Measurements from ENCODE around the gene CDYL2. TPM values are rescaled to one million over a fixed set of nuclear protein-coding genes. Genes with fewer than 3 reads are reported as not detected.

The CDYL2 gene
- total and polyA plus RNA-seq, 4 donors = 0.84 to 4.1 (median 2.3) TPM

GRCh38 chr16:80733407-80733806, 71.0 kb downstream of the CDYL2 start:
- Histone ChIP-seq H3K9ac (ENCODE audit: low read depth in 1 of 2, low read length in 2 of 2) (no peak overlapping the region), H3K4me3 (ENCODE audit: low read depth in 1 of 3, low read length in 3 of 3) (no peak overlapping the region), H3K36me3 (ENCODE audit: control insufficient read depth in 4 of 4, insufficient read depth in 3 of 4, low read depth in 1 of 4, low read length in 3 of 4) (no peaks in the 10 kb centered on the region), H3K27me3 (ENCODE audit: control insufficient read depth in 4 of 4, insufficient read depth in 4 of 4, low read length in 3 of 4) (no peaks in the 10 kb centered on the region), H3K4me1 (ENCODE audit: control insufficient read depth in 4 of 4, insufficient read depth in 4 of 4, low read length in 3 of 4) (peaks cover 0 to 6% (median 2%) of the 10 kb centered on the region in 4 donors), H3K9me3 (ENCODE audit: control insufficient read depth in 4 of 4, low read length in 3 of 4) (no peaks in the 10 kb centered on the region), H3K27ac (ENCODE audit: low read depth in 1 of 2, low read length in 2 of 2) (no peak overlapping the region)
- DNase-seq (ENCODE audit: low spot score) = no peak
- WGBS = 46% methylated on average over 2 of the region's 2 CpGs
- TF ChIP-seq JUND (IDR thresholded peaks at IDR 0.05) (no peak), RAD21 (IDR thresholded peaks at IDR 0.05) (no peak), NR2F2 (IDR thresholded peaks at IDR 0.05) (no peak), HNF4G (IDR thresholded peaks at IDR 0.05) (no peak), FOXA2 (IDR thresholded peaks at IDR 0.05) (no peak), FOXA1 (IDR thresholded peaks at IDR 0.05) (no peak), SP1 (IDR thresholded peaks at IDR 0.05) (no peak), EGR1 (IDR thresholded peaks at IDR 0.05; ENCODE audit: low read depth in 2 of 2) (no peak)
- TF ChIP-seq, protein P1, sequence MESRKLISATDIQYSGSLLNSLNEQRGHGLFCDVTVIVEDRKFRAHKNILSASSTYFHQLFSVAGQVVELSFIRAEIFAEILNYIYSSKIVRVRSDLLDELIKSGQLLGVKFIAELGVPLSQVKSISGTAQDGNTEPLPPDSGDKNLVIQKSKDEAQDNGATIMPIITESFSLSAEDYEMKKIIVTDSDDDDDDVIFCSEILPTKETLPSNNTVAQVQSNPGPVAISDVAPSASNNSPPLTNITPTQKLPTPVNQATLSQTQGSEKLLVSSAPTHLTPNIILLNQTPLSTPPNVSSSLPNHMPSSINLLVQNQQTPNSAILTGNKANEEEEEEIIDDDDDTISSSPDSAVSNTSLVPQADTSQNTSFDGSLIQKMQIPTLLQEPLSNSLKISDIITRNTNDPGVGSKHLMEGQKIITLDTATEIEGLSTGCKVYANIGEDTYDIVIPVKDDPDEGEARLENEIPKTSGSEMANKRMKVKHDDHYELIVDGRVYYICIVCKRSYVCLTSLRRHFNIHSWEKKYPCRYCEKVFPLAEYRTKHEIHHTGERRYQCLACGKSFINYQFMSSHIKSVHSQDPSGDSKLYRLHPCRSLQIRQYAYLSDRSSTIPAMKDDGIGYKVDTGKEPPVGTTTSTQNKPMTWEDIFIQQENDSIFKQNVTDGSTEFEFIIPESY (IDR thresholded peaks at IDR 0.05) = no peak
- TF ChIP-seq, protein P2, sequence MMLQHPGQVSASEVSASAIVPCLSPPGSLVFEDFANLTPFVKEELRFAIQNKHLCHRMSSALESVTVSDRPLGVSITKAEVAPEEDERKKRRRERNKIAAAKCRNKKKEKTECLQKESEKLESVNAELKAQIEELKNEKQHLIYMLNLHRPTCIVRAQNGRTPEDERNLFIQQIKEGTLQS (IDR thresholded peaks at IDR 0.05) = no peak
- TF ChIP-seq, protein P3, sequence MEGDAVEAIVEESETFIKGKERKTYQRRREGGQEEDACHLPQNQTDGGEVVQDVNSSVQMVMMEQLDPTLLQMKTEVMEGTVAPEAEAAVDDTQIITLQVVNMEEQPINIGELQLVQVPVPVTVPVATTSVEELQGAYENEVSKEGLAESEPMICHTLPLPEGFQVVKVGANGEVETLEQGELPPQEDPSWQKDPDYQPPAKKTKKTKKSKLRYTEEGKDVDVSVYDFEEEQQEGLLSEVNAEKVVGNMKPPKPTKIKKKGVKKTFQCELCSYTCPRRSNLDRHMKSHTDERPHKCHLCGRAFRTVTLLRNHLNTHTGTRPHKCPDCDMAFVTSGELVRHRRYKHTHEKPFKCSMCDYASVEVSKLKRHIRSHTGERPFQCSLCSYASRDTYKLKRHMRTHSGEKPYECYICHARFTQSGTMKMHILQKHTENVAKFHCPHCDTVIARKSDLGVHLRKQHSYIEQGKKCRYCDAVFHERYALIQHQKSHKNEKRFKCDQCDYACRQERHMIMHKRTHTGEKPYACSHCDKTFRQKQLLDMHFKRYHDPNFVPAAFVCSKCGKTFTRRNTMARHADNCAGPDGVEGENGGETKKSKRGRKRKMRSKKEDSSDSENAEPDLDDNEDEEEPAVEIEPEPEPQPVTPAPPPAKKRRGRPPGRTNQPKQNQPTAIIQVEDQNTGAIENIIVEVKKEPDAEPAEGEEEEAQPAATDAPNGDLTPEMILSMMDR (IDR thresholded peaks at IDR 0.05; ENCODE audit: low read depth, low read length, missing input control) = no peak
- TF ChIP-seq, protein P4, sequence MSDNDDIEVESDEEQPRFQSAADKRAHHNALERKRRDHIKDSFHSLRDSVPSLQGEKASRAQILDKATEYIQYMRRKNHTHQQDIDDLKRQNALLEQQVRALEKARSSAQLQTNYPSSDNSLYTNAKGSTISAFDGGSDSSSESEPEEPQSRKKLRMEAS (IDR thresholded peaks at IDR 0.05) = no peak

GRCh38 chr16:80731915-80732314, 72.5 kb downstream of the CDYL2 start:
- H3K4me3 ChIP-seq (ENCODE audit: low read depth in 1 of 3, low read length in 3 of 3) = no peak overlapping the region
- TF ChIP-seq REST (IDR thresholded peaks at IDR 0.05) = no peak
- TF ChIP-seq JUND (IDR thresholded peaks at IDR 0.05) = no peak
- TF ChIP-seq FOXA1 (IDR thresholded peaks at IDR 0.05) = no peak
- TF ChIP-seq FOXA2 (IDR thresholded peaks at IDR 0.05) = no peak
- TF ChIP-seq RXRA (IDR thresholded peaks at IDR 0.05) = no peak
- TF ChIP-seq SP1 (IDR thresholded peaks at IDR 0.05) = no peak
- TF ChIP-seq, protein P1 (IDR thresholded peaks at IDR 0.05) = no peak
- TF ChIP-seq GABPA (IDR thresholded peaks at IDR 0.05 in 1 of 2, conservative IDR thresholded peaks at IDR 0.05 in 1 of 2) = no peak
- no peak for TF ChIP-seq EGR1 (IDR thresholded peaks at IDR 0.05; ENCODE audit: low read depth in 2 of 2)
- TF ChIP-seq YY1 (IDR thresholded peaks at IDR 0.05) = no peak
- no peak for TF ChIP-seq HNF4A (conservative IDR thresholded peaks at IDR 0.05)
- TF ChIP-seq HNF4G (IDR thresholded peaks at IDR 0.05) = no peak
- TF ChIP-seq TAF1 (conservative IDR thresholded peaks at IDR 0.05) = no peak
- TF ChIP-seq, protein P4 (IDR thresholded peaks at IDR 0.05) = no peak
- no peak for TF ChIP-seq NR2F2 (IDR thresholded peaks at IDR 0.05)
- TF ChIP-seq, protein P2 (IDR thresholded peaks at IDR 0.05) = no peak
- TF ChIP-seq, protein P3 (IDR thresholded peaks at IDR 0.05; ENCODE audit: low read depth, low read length, missing input control) = no peak
- no peak for TF ChIP-seq RAD21 (IDR thresholded peaks at IDR 0.05)
- peaks cover 0 to 6% (median 2%) of the 10 kb centered on the region in 4 donors for H3K4me1 ChIP-seq (ENCODE audit: control insufficient read depth in 4 of 4, insufficient read depth in 4 of 4, low read length in 3 of 4)
- H3K36me3 ChIP-seq (ENCODE audit: control insufficient read depth in 4 of 4, insufficient read depth in 3 of 4, low read depth in 1 of 4, low read length in 3 of 4) = no peaks in the 10 kb centered on the region
- 92% methylated on average over 2 of the region's 2 CpGs for WGBS
- DNase-seq (ENCODE audit: low spot score) = no peak
- no peaks in the 10 kb centered on the region for H3K9me3 ChIP-seq (ENCODE audit: control insufficient read depth in 4 of 4, low read length in 3 of 4)
- H3K27me3 ChIP-seq (ENCODE audit: control insufficient read depth in 4 of 4, insufficient read depth in 4 of 4, low read length in 3 of 4) = no peaks in the 10 kb centered on the region
- no peak overlapping the region for H3K9ac ChIP-seq (ENCODE audit: low read depth in 1 of 2, low read length in 2 of 2)
- H3K27ac ChIP-seq (ENCODE audit: low read depth in 1 of 2, low read length in 2 of 2) = no peak overlapping the region

Measured in liver (tissue), 9 donors.